CD14-positive monocyte (primary cell): Measurements from ENCODE around the gene UBE3A. TPM values are rescaled to one million over a fixed set of nuclear protein-coding genes. Genes with fewer than 3 reads are reported as not detected.

Experiments
- DNase-seq, 3 donors: peaks; one replicate each; pipeline ENCODE4 v3.0.0-alpha.2; 2011 to 2022
- H2AFZ ChIP-seq: 2 replicates; pipeline ENCODE4 v1.6.0; 2012; ENCODE audit warnings: mild to moderate bottlenecking, low read depth, low read length, inconsistent platforms; ENCODE audit not compliant: insufficient read depth, poor library complexity, severe bottlenecking
- H3K27ac ChIP-seq, 2 donors: 1 replicate in 1 of 2; 2 replicates in 1 of 2; pipeline ENCODE4 v1.5.1; 2012 to 2013; ENCODE audit warnings: low read length in 2 of 2, control low read depth in 1 of 2, inconsistent platforms in 1 of 2, low read depth in 1 of 2, mild to moderate bottlenecking in 1 of 2
- H3K27me3 ChIP-seq, 2 donors: one replicate each; pipeline versions ENCODE4 v1.6.0 to v1.6.1; 2011 to 2013; ENCODE audit warnings: low read length in 2 of 2; ENCODE audit not compliant: control insufficient read depth in 2 of 2, insufficient read depth in 2 of 2
- H3K36me3 ChIP-seq, 2 donors: replicated peaks in 1 of 2; 1 replicate in 1 of 2; 2 replicates in 1 of 2; pipeline versions ENCODE4 v1.5.1 to v1.6.1; 2012 to 2013; ENCODE audit warnings: low read length in 2 of 2, control low read depth in 1 of 2, inconsistent platforms in 1 of 2, mild to moderate bottlenecking in 1 of 2; ENCODE audit not compliant: insufficient read depth in 2 of 2, control insufficient read depth in 1 of 2
- H3K4me1 ChIP-seq, 2 donors: 1 replicate in 1 of 2; 2 replicates in 1 of 2; pipeline versions ENCODE4 v1.5.1 to v1.6.1; 2012 to 2013; ENCODE audit warnings: low read length in 2 of 2, control low read depth in 1 of 2, inconsistent platforms in 1 of 2, mild to moderate bottlenecking in 1 of 2, moderate library complexity in 1 of 2; ENCODE audit not compliant: insufficient read depth in 2 of 2, control insufficient read depth in 1 of 2
- H3K4me2 ChIP-seq: replicated peaks from 2 replicates; pipeline ENCODE3; 2012; ENCODE audit warnings: low read length, moderate library complexity, mild to moderate bottlenecking; ENCODE audit not compliant: poor library complexity, severe bottlenecking; ENCODE audit errors: extremely low read depth
- H3K4me3 ChIP-seq, 3 experiments: fragments of 200-600 bp in 1 of 3; sonication (generic) in 1 of 3; replicated peaks in 1 of 3; 1 replicate in 2 of 3; 2 replicates in 1 of 3; pipeline ENCODE4 v1.5.1; 2011 to 2013; ENCODE audit warnings: low read length in 3 of 3, mild to moderate bottlenecking in 3 of 3, control low read depth in 2 of 3, low read depth in 2 of 3, inconsistent platforms in 1 of 3, moderate library complexity in 1 of 3
- H3K79me2 ChIP-seq: 2 replicates; pipeline ENCODE4 v1.6.0; 2012; ENCODE audit warnings: mild to moderate bottlenecking, control low read depth, inconsistent platforms, low read length, moderate library complexity; ENCODE audit not compliant: insufficient read depth
- H3K9ac ChIP-seq: 2 replicates; pipeline ENCODE4 v1.6.0; 2017; ENCODE audit warnings: low read length, mild to moderate bottlenecking; ENCODE audit not compliant: insufficient read depth, poor library complexity, severe bottlenecking
- H3K9me3 ChIP-seq, 2 donors: replicated peaks in 1 of 2; 1 replicate in 1 of 2; 2 replicates in 1 of 2; pipeline versions ENCODE4 v1.5.1 to v1.6.1; 2012 to 2013; ENCODE audit warnings: low read length in 2 of 2, control low read depth in 1 of 2; ENCODE audit not compliant: control insufficient read depth in 1 of 2, insufficient read depth in 1 of 2
- H4K20me1 ChIP-seq: 2 replicates; pipeline ENCODE4 v1.6.0; 2012; ENCODE audit warnings: mild to moderate bottlenecking, low read length, control low read depth, moderate library complexity; ENCODE audit not compliant: insufficient read depth
- H3K27ac Mint-ChIP-seq, 7 donors: one replicate each; pipeline ENCODE4 v1.8.0; 2020; ENCODE audit warnings: mild to moderate bottlenecking in 7 of 7, mixed read lengths in 7 of 7, moderate library complexity in 6 of 7, inconsistent platforms in 2 of 7
- H3K27me3 Mint-ChIP-seq, 3 donors: one replicate each; pipeline ENCODE4 v1.8.0; 2021 to 2022; ENCODE audit warnings: low read depth in 3 of 3, mild to moderate bottlenecking in 3 of 3, mixed read lengths in 3 of 3, moderate library complexity in 3 of 3, inconsistent platforms in 1 of 3
- H3K36me3 Mint-ChIP-seq, 2 donors: one replicate each; pipeline ENCODE4 v1.8.0; 2020; ENCODE audit warnings: mixed read lengths in 2 of 2, inconsistent platforms in 1 of 2, mild to moderate bottlenecking in 1 of 2
- H3K4me1 Mint-ChIP-seq: one replicate; pipeline ENCODE4 v1.8.0; 2020; ENCODE audit warnings: mild to moderate bottlenecking, mixed read lengths
- H3K4me3 Mint-ChIP-seq, 2 donors: one replicate each; pipeline ENCODE4 v1.8.0; 2020; ENCODE audit warnings: mild to moderate bottlenecking in 2 of 2, mixed read lengths in 2 of 2, moderate library complexity in 1 of 2
- H3K9me3 Mint-ChIP-seq, 7 donors: one replicate each; pipeline ENCODE4 v1.8.0; 2020 to 2022; ENCODE audit warnings: mixed read lengths in 7 of 7, mild to moderate bottlenecking in 6 of 7, moderate library complexity in 6 of 7, inconsistent platforms in 2 of 7
- CTCF ChIP-seq: fragments of 200-600 bp; IDR thresholded peaks from one replicate; pipeline ENCODE4 v1.8.0; 2022; ENCODE audit warnings: antibody characterized with exemption, mild to moderate bottlenecking
- WGBS: methylation state at CpG from one replicate; pipeline ENCODE4 v1.1.5; 2013; ENCODE audit warnings: missing lambda C conversion rate; ENCODE audit not compliant: insufficient coverage; 5-methylcytosine and 5-hydroxymethylcytosine counted together
- intact Hi-C, 2 donors: fragments of 100-400 bp; cut with micrococcal nuclease; formaldehyde crosslinking; loops; one replicate each; pipeline versions ENCODE4 v1.15.0 to v1.15.1; 2023
- polyA plus RNA-seq, 3 donors: library from polyadenylated mRNA; depleted of rRNA in 1 of 3; unstranded in 2 of 3; stranded (reverse) in 1 of 3; fragments of 300-500 nt in 2 of 3; fragments of >200 nt in 1 of 3; fragmentation: Illumina TruSeq in 2 of 3; gene quantifications; 1 replicate in 2 of 3; 2 replicates in 1 of 3; pipeline ENCODE4 v1.2.3, GENCODE V29; 2012 to 2021

UBE3A gene
- polyA plus RNA-seq, 3 donors, result 13.9 to 73.3 (median 54.5) TPM

DNA sequence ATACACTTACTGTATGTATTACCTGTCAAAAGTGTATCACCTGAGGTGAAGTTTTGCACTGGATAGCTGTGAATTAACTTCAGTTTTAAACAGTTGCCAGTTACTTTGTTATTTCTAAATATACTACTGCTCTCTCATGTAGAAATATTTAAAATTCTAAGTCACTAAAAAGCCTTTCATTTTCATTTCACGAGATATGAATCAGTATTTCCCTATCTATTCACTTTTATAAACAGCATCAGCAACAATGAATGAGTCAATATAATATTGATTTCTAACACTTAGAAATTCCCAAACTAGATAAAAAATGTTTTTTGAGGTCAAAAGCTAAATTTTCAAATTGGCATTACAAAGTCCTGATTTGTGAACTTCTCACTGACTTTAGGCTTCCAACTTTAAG is 32.6 kb downstream of the UBE3A start:
- TF ChIP-seq CTCF, result no peak

GRCh38 chr15:25403771-25404170 is 35.1 kb downstream of the UBE3A start:
- Histone ChIP-seq H3K27ac (peak overlapping the region in 1 of 2 donors; percentile 55), H2AFZ (no peak overlapping the region), H4K20me1 (peaks cover 15% of the 10 kb centered on the region), H3K27me3 (no peaks in the 10 kb centered on the region), H3K4me3 (no peak overlapping the region), H3K9me3 (peaks cover 0 to 5% of the 10 kb centered on the region in 2 donors), H3K4me1 (peaks cover 25 to 40% of the 10 kb centered on the region in 2 donors), H3K79me2 (peaks cover 67% of the 10 kb centered on the region), H3K4me2 (peak overlapping the region; percentile 9), H3K9ac (no peak overlapping the region), H3K36me3 (peaks cover 9 to 33% of the 10 kb centered on the region in 2 donors)
- peak overlapping the region in 5 of 7 donors; percentile 52 to 79 (median 68) for H3K27ac Mint-ChIP-seq
- no peak for TF ChIP-seq CTCF
- intact Hi-C loops, result loop anchor here in 1 of 2 donors (5.0 kb wide), 1 partner anchor 34 kb away; the partner anchor contains the start of gene UBE3A
- peaks cover 0 to 3% (median 0%) of the 10 kb centered on the region in 7 donors for H3K9me3 Mint-ChIP-seq
- H3K4me1 Mint-ChIP-seq, result peaks cover 41% of the 10 kb centered on the region
- no peaks in the 10 kb centered on the region for H3K27me3 Mint-ChIP-seq
- peak; percentile 38 to 68 (median 63) for DNase-seq
- peaks cover 30 to 44% of the 10 kb centered on the region in 2 donors for H3K36me3 Mint-ChIP-seq
- WGBS, result no CpG with 5 or more reads among the region's 2 CpGs
- no peak overlapping the region for H3K4me3 Mint-ChIP-seq

More for the DNA sequence above, 32.6 kb downstream of the UBE3A start:
- no peak overlapping the region for H3K9ac ChIP-seq
- no peak for DNase-seq
- no peak overlapping the region for H3K27ac ChIP-seq
- H3K4me1 Mint-ChIP-seq, result peaks cover 51% of the 10 kb centered on the region
- H3K27ac Mint-ChIP-seq, result peak overlapping the region in 1 of 7 donors; percentile 17
- intact Hi-C loops, result no loop called here
- no peak overlapping the region for H2AFZ ChIP-seq
- H3K4me2 ChIP-seq, result no peak overlapping the region
- peaks cover 26 to 33% of the 10 kb centered on the region in 2 donors for H3K36me3 Mint-ChIP-seq
- H3K27me3 ChIP-seq, result no peaks in the 10 kb centered on the region
- H3K4me3 ChIP-seq, result no peak overlapping the region
- H3K27me3 Mint-ChIP-seq, result no peaks in the 10 kb centered on the region
- H3K4me3 Mint-ChIP-seq, result no peak overlapping the region
- H3K79me2 ChIP-seq, result peaks cover 90% of the 10 kb centered on the region
- peaks cover 0 to 3% (median 0%) of the 10 kb centered on the region in 7 donors for H3K9me3 Mint-ChIP-seq
- H3K36me3 ChIP-seq, result peaks cover 9 to 33% of the 10 kb centered on the region in 2 donors
- peaks cover 33 to 50% of the 10 kb centered on the region in 2 donors for H3K4me1 ChIP-seq
- WGBS, result no CpG with 5 or more reads among the region's 1 CpG
- peaks cover 0 to 5% of the 10 kb centered on the region in 2 donors for H3K9me3 ChIP-seq
- peaks cover 26% of the 10 kb centered on the region for H4K20me1 ChIP-seq
